ENCODE data around the gene OTOGL. TPM values are rescaled to one million over a fixed set of nuclear protein-coding genes. Genes with fewer than 3 reads are reported as not detected.

Gene OTOGL
- total RNA-seq, 2 donors from 2014 or later: not detected

DNA sequence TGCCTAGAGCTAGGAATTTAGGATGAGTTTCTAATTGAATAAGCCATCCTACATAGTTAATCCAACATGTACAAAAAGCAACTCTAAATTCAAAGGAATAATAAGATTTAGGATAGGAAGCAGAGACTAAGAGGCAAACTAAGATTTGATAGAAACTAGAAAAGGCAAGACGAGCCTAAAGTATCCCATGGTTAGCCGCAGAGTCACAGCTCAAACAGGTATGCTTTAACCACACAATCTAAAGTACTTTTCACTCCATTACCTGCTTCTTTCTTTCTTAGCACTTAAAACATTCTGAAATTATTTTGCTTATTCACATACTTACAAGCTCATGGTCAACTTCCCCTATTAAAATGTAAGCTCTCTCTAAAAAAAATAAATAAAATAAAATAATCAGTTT, 51.8 kb downstream of the OTOGL start:
- Mint-ChIP-seq H3K4me1 (no peaks in the 10 kb centered on the region), H3K27ac (no peak overlapping the region), H3K27me3 (no peaks in the 10 kb centered on the region), H3K36me3 (ENCODE audit: low read depth) (no peaks in the 10 kb centered on the region), H3K4me3 (no peak overlapping the region), H3K9me3 (no peaks in the 10 kb centered on the region)
- ATAC-seq (replicated peaks): no peak

DNA sequence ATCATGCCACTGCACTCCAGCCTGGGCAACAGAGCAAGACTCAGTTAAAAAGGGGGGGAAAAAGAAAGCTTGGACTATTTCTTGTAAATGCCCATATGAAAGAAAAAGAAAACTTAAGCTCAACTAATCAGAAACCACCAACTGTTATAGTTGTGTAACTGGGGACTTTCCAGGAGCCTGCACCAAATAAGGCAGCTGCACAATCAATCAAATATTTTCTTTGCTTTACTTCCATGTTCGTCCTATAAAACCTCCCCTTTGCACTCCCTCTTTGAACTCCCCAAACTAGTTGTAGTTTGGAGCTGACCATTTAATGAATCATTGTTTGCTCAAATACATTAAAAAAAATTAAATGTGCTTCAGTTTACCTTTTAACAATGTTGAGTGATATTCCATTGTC, 54.9 kb downstream of the OTOGL start:
- Mint-ChIP-seq H3K4me3 (no peak overlapping the region), H3K27me3 (peaks cover 2% of the 10 kb centered on the region), H3K27ac (no peak overlapping the region), H3K4me1 (no peaks in the 10 kb centered on the region), H3K9me3 (no peaks in the 10 kb centered on the region), H3K36me3 (ENCODE audit: low read depth) (no peaks in the 10 kb centered on the region)
- no peak for ATAC-seq (replicated peaks)

- Mint-ChIP-seq H3K27me3 (peaks cover 11% of the 10 kb centered on the region), H3K36me3 (ENCODE audit: low read depth) (no peaks in the 10 kb centered on the region), H3K9me3 (no peaks in the 10 kb centered on the region), H3K4me3 (no peak overlapping the region), H3K27ac (no peak overlapping the region), H3K4me1 (no peaks in the 10 kb centered on the region)
- ATAC-seq (replicated peaks): no peak
Measured at GRCh38 chr12:80156306-80156705, 57.0 kb downstream of the OTOGL start.

DNA sequence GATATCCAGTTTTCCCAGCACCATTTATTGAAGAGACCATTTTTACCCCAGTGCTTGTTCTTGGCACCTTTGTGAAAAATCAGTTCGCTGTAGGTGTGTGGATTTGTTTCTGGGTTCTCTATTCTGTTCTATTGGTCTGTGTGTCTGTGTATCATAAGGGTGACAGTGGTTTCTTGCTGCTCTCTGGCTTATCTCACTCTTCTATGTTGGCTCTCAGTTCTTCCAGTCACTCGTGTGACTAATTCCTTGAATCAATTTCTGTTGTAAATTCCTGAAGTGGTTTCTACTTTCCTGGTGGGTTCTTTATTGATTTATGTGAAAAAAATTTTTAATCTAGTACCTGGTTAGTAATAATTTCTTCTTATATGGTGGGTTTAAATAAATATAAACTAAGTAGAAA, 58.3 kb downstream of the OTOGL start:
- H3K4me1 Mint-ChIP-seq: no peaks in the 10 kb centered on the region
- no peak overlapping the region for H3K4me3 Mint-ChIP-seq
- no peaks in the 10 kb centered on the region for H3K9me3 Mint-ChIP-seq
- no peak overlapping the region for H3K27ac Mint-ChIP-seq
- H3K27me3 Mint-ChIP-seq: peaks cover 11% of the 10 kb centered on the region
- H3K36me3 Mint-ChIP-seq (ENCODE audit: low read depth): no peaks in the 10 kb centered on the region
- no peak for ATAC-seq (replicated peaks)

GRCh38 chr12:80161612-80162011, 62.3 kb downstream of the OTOGL start:
- ATAC-seq (replicated peaks): no peak
- H3K4me3 Mint-ChIP-seq: no peak overlapping the region
- H3K36me3 Mint-ChIP-seq (ENCODE audit: low read depth): no peaks in the 10 kb centered on the region
- H3K27ac Mint-ChIP-seq: no peak overlapping the region
- no peaks in the 10 kb centered on the region for H3K9me3 Mint-ChIP-seq
- H3K27me3 Mint-ChIP-seq: peaks cover 17% of the 10 kb centered on the region
- no peaks in the 10 kb centered on the region for H3K4me1 Mint-ChIP-seq

- no peaks in the 10 kb centered on the region for H3K9me3 Mint-ChIP-seq
Measured at GRCh38 chr12:80162177-80162576, 62.8 kb downstream of the OTOGL start.

DNA sequence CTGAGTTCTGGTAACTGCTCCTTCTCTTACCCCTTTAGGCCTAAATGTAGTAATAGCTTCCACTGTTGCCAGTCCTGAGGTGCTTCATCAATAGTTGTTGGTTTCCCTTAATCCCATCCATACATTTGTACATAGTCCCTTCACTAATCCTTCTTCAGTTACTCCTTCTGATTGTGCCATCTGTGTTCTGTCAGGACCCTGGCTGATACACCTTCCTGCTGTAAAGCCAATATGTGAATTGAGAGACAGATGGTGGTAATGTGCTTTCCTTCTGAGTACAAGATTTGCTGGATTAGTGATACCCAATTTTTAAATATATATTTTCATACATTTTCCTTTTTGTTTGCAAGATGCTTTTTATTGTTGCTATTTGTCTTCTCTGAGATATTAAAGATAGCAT, 66.4 kb downstream of the OTOGL start:
- Mint-ChIP-seq H3K27ac (no peak overlapping the region), H3K36me3 (ENCODE audit: low read depth) (no peaks in the 10 kb centered on the region), H3K4me3 (no peak overlapping the region), H3K4me1 (peaks cover 6% of the 10 kb centered on the region), H3K9me3 (no peaks in the 10 kb centered on the region), H3K27me3 (peaks cover 6% of the 10 kb centered on the region)
- ATAC-seq (replicated peaks): no peak

More at GRCh38 chr12:80162177-80162576, 62.8 kb downstream of the OTOGL start:
- Mint-ChIP-seq H3K4me3 (no peak overlapping the region), H3K4me1 (no peaks in the 10 kb centered on the region), H3K36me3 (ENCODE audit: low read depth) (no peaks in the 10 kb centered on the region), H3K27me3 (peaks cover 17% of the 10 kb centered on the region), H3K27ac (no peak overlapping the region)
- no peak for ATAC-seq (replicated peaks)

- no peak for ATAC-seq (replicated peaks)
- Mint-ChIP-seq H3K27ac (no peak overlapping the region), H3K9me3 (no peaks in the 10 kb centered on the region), H3K4me3 (no peak overlapping the region), H3K4me1 (peaks cover 6% of the 10 kb centered on the region), H3K36me3 (ENCODE audit: low read depth) (no peaks in the 10 kb centered on the region), H3K27me3 (peaks cover 6% of the 10 kb centered on the region)
Measured at GRCh38 chr12:80166751-80167150, 67.4 kb downstream of the OTOGL start.

- H3K27ac Mint-ChIP-seq: no peak overlapping the region
- peak; percentile 50 for ATAC-seq (replicated peaks)
- peaks cover 10% of the 10 kb centered on the region for H3K27me3 Mint-ChIP-seq
- no peak overlapping the region for H3K4me3 Mint-ChIP-seq
- no peaks in the 10 kb centered on the region for H3K36me3 Mint-ChIP-seq (ENCODE audit: low read depth)
- H3K4me1 Mint-ChIP-seq: peaks cover 6% of the 10 kb centered on the region
- H3K9me3 Mint-ChIP-seq: no peaks in the 10 kb centered on the region
Measured at GRCh38 chr12:80168936-80169335, 69.6 kb downstream of the OTOGL start.

- Mint-ChIP-seq H3K4me3 (no peak overlapping the region), H3K9me3 (no peaks in the 10 kb centered on the region), H3K27ac (no peak overlapping the region), H3K27me3 (peaks cover 10% of the 10 kb centered on the region), H3K36me3 (ENCODE audit: low read depth) (no peaks in the 10 kb centered on the region), H3K4me1 (peaks cover 6% of the 10 kb centered on the region)
- no peak for ATAC-seq (replicated peaks)
Measured at GRCh38 chr12:80170915-80171314, 71.6 kb downstream of the OTOGL start.

DNA sequence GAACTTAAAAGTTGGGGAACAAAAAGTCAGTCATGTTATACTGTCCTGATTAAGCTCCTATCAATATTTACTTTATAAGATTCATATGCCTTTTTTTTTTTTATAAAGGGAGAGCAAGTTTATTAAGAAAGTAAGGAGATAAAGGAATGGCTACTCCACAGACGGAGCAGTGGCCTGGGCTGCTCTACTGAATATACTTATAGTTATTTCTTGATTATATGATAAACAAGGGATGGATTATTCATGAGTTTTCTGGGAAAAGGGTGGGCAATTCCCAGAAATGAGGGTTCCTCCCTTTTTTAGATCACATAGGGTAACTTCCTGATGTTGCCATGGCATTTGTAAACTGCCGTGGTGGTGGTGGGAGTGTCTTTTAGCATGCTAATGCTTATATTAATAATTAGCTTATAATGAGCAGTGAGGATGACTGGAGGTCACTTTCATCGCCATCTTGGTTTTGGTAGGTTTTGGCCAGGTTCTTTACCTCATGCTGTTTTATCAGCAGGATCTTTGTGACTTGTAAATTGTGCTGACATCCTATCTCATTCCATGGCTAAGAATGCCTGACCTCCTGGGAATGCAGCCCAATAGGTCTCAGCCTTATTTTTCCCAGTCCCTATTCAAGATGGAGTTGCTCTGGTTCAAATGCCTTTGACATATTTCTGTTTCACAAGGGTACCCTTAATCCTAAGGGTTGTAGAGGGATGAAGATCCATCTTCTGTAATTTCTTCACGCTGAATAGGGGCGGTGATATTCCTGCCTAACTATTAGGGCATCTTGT, 73.9 kb downstream of the OTOGL start:
- Mint-ChIP-seq H3K4me3 (no peak overlapping the region), H3K9me3 (no peaks in the 10 kb centered on the region), H3K27ac (no peak overlapping the region), H3K36me3 (ENCODE audit: low read depth) (no peaks in the 10 kb centered on the region), H3K4me1 (peaks cover 6% of the 10 kb centered on the region), H3K27me3 (peaks cover 10% of the 10 kb centered on the region)
- ATAC-seq (replicated peaks): no peak

GRCh38 chr12:80175307-80175930, 76.1 kb downstream of the OTOGL start:
- Mint-ChIP-seq H3K36me3 (ENCODE audit: low read depth) (no peaks in the 10 kb centered on the region), H3K27ac (no peak overlapping the region), H3K27me3 (peaks cover 10% of the 10 kb centered on the region), H3K9me3 (no peaks in the 10 kb centered on the region), H3K4me3 (no peak overlapping the region), H3K4me1 (peaks cover 7% of the 10 kb centered on the region)
- peak; percentile 72 for ATAC-seq (replicated peaks)

DNA sequence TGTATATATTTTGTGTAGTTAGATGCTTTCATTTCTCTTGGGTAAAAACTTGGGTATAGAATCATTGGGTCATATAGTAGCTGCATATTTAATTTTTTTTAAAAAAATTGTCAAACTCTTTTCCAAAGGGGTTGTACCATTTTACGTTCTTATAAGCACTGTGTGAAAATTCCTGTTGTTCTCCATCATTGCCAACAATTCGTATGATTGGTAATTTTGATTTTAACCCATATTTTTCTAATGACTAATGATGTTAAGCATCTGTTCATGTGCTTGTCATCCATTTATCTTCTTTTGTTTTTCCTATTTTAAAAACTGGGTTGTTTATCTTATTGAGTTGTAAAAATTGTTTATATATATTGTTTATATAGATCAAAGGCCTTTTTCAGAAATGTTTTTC, 77.4 kb downstream of the OTOGL start:
- Mint-ChIP-seq H3K9me3 (no peaks in the 10 kb centered on the region), H3K27me3 (peaks cover 10% of the 10 kb centered on the region), H3K36me3 (ENCODE audit: low read depth) (no peaks in the 10 kb centered on the region), H3K4me1 (peaks cover 7% of the 10 kb centered on the region), H3K27ac (no peak overlapping the region), H3K4me3 (no peak overlapping the region)
- ATAC-seq (replicated peaks): no peak

GRCh38 chr12:80178846-80179245, 79.5 kb downstream of the OTOGL start:
- H3K27me3 Mint-ChIP-seq: peaks cover 7% of the 10 kb centered on the region
- no peaks in the 10 kb centered on the region for H3K36me3 Mint-ChIP-seq (ENCODE audit: low read depth)
- no peaks in the 10 kb centered on the region for H3K9me3 Mint-ChIP-seq
- no peak overlapping the region for H3K4me3 Mint-ChIP-seq
- ATAC-seq (replicated peaks): peak; percentile 75
- H3K4me1 Mint-ChIP-seq: peaks cover 7% of the 10 kb centered on the region
- H3K27ac Mint-ChIP-seq: peak overlapping the region; percentile 1

DNA sequence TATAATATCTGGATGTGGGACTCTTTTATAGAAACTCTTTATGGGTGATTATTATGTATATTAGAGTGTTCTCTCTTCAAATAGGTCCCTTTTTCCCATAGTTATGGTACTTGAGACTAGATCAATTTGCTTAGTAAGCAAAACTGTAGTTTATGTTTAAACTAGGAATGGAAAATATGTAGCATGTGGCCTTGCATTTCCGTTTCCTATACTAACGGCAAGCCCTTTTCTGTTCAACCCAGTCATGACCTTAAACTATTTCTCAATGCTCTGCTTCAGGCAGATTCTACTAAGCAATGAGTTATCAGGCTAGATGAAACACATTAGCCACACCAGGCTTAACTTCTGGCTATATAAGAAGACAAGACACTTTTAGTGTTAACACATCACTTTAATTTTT, 84.6 kb downstream of the OTOGL start:
- no peak overlapping the region for H3K4me3 Mint-ChIP-seq
- no peak for ATAC-seq (replicated peaks)
- peaks cover 5% of the 10 kb centered on the region for H3K4me1 Mint-ChIP-seq
- H3K9me3 Mint-ChIP-seq: no peaks in the 10 kb centered on the region
- peaks cover 6% of the 10 kb centered on the region for H3K27me3 Mint-ChIP-seq
- no peak overlapping the region for H3K27ac Mint-ChIP-seq
- H3K36me3 Mint-ChIP-seq (ENCODE audit: low read depth): no peaks in the 10 kb centered on the region

Measured in activated T-helper 17 cell treated with anti-CD3 and anti-CD28 coated beads, Interleukin-2, amount 50 U/mL, for 72 hours (primary cell).